Esophagus squamous epithelium (tissue), 5 donors: ENCODE measurements around the gene TLN1. TPM values are rescaled to one million over a fixed set of nuclear protein-coding genes. Genes with fewer than 3 reads are reported as not detected.
A peak's percentile ranks its signal among the peaks of the same experiment; 100 is the strongest.

Source experiments
- DNase-seq: peaks from one replicate; lab custom pipeline; 2025; lab: John Stamatoyannopoulos, UW
- H3K27ac ChIP-seq, 4 donors: fragments of 200-600 bp; sonication (generic); one replicate each; pipeline ENCODE4 v1.5.1; 2016 to 2019; ENCODE audit warnings: mild to moderate bottlenecking in 1 of 4
- H3K27me3 ChIP-seq, 4 donors: fragments of 200-600 bp; sonication (generic); 1 replicate in 3 of 4; 2 replicates in 1 of 4; pipeline versions ENCODE4 v1.5.1 to v1.6.0; 2017 to 2021; ENCODE audit warnings: antibody characterized with exemption in 1 of 4
- H3K36me3 ChIP-seq, 3 donors: fragments of 200-600 bp; sonication (generic); one replicate each; pipeline ENCODE4 v1.5.1; 2016 to 2019
- H3K4me1 ChIP-seq, 3 donors: fragments of 200-600 bp; sonication (generic); one replicate each; pipeline ENCODE4 v1.5.1; 2017 to 2019
- H3K4me3 ChIP-seq, 4 donors: fragments of 200-600 bp; sonication (generic); 1 replicate in 3 of 4; 2 replicates in 1 of 4; pipeline ENCODE4 v1.5.1; 2016 to 2019; ENCODE audit warnings: mild to moderate bottlenecking in 2 of 4, moderate library complexity in 1 of 4
- H3K9me3 ChIP-seq, 3 donors: fragments of 200-600 bp; sonication (generic); one replicate each; pipeline ENCODE4 v1.5.1; 2016 to 2019
- POLR2A ChIP-seq, 4 donors: fragments of 450-650 bp; IDR thresholded peaks; one replicate each; pipeline ENCODE4 v1.6.1; 2017; ENCODE audit warnings: antibody characterized with exemption in 4 of 4, mild to moderate bottlenecking in 4 of 4, moderate library complexity in 3 of 4
- WGBS, 2 donors: methylation state at CpG; one replicate each; pipeline ENCODE4 v1.1.5; 2018; 5-methylcytosine and 5-hydroxymethylcytosine counted together
- intact Hi-C: fragments of 100-400 bp; cut with DNase I; formaldehyde crosslinking; loops from one replicate; pipeline ENCODE4 v1.15.0; 2022
- total RNA-seq, 4 donors: library from RNA; depleted of rRNA; stranded (reverse); fragments of >200 nt; gene quantifications; one replicate each; pipeline ENCODE4 v1.1.0, GENCODE V29; 2016
- TF ChIP-seq, protein P1 (sequence below), 6 experiments: fragments of 450-650 bp in 4 of 6; fragments of 200-600 bp in 2 of 6; sonication (generic) in 2 of 6; IDR thresholded peaks; one replicate each; pipeline ENCODE4 v1.5.1; 2016 to 2019; ENCODE audit warnings: antibody characterized with exemption in 6 of 6, mild to moderate bottlenecking in 4 of 6, moderate library complexity in 4 of 6
- donor health status: DM: yes; HTN: yes; CAD: no.

The TLN1 gene
- total RNA-seq, 4 donors from 2014 or later: 94.7 to 233 (median 112) TPM

DNA sequence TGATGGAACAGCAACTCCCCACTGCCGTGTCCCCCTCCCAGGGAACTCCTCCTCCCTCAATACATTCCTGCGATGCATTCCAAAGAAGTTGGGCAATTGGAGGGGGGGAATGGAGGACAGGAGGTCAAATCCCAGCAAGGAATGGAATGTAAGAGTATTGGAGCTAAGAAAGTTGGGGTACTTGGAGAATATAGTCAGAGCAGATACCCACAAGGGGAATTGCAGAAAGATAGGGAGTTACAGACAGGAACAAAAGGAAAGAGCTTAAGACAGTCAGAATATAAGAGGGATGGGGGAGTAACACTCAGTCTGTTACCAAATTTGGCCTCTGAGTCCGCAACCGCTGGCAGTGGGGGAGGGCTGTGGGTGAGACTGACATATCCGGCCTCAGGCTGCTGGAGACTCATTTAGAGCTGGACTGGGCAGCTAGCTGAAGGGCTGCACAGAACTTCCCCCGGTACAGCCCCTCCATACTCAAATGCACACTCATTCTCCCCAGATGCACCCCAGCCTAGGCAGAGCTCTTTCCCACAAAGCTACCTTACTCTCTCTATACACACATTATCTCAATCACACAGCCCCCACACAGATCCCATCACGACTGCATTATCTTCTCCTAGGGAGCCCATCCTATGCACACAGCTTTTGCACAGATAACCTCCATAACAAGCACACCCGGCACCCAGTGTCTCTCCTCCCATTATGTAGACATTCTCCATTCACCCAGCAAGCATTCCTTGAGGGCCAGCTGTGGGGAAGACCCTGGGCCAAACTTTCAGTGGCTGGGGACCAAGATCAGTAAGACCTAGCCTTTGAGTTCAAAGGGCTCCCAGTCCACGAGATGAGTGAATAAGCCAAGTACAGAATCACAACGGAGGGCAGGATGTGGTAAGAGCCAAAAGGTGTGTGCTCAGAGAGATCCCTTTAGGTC lies 3.7 kb downstream of the TLN1 start:
- Histone ChIP-seq H3K4me1 (peaks cover 12 to 71% (median 34%) of the 10 kb centered on the region in 3 donors), H3K36me3 (peaks cover 20 to 43% (median 23%) of the 10 kb centered on the region in 3 donors), H3K9me3 (no peaks in the 10 kb centered on the region), H3K27me3 (no peaks in the 10 kb centered on the region), H3K4me3 (peak overlapping the region; percentile 2 to 91 (median 76)), H3K27ac (peak overlapping the region; percentile 70 to 100 (median 96))
- intact Hi-C loops: no loop called here
- no peak for DNase-seq
- TF ChIP-seq, protein P1, sequence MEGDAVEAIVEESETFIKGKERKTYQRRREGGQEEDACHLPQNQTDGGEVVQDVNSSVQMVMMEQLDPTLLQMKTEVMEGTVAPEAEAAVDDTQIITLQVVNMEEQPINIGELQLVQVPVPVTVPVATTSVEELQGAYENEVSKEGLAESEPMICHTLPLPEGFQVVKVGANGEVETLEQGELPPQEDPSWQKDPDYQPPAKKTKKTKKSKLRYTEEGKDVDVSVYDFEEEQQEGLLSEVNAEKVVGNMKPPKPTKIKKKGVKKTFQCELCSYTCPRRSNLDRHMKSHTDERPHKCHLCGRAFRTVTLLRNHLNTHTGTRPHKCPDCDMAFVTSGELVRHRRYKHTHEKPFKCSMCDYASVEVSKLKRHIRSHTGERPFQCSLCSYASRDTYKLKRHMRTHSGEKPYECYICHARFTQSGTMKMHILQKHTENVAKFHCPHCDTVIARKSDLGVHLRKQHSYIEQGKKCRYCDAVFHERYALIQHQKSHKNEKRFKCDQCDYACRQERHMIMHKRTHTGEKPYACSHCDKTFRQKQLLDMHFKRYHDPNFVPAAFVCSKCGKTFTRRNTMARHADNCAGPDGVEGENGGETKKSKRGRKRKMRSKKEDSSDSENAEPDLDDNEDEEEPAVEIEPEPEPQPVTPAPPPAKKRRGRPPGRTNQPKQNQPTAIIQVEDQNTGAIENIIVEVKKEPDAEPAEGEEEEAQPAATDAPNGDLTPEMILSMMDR (IDR thresholded peaks at IDR 0.05): no peak
- TF ChIP-seq POLR2A (IDR thresholded peaks at IDR 0.05): peak in 2 of 4 donors; percentile 63 to 85
- 24 to 28% methylated on average over 9 to 10 of the region's 10 CpGs for WGBS, 2 donors

DNA sequence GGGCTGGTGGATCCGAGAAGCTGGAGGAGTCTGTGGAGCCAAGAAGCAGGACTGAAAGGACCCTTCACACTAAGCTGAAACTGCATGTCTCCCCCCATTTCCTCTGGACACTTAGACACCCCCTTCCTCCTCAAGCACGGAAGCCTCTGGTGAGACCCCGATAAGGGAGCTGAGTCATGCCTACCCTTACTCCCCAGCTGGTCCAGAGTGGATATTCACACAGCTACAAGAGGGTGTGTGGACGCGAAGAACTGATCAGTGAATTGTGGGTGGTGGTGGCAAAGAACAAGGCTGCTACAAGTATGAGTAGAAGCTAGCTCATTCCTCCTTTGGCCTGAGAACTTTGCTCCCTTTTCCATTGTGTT lies 4.3 kb downstream of the TLN1 start:
- Histone ChIP-seq H3K36me3 (peaks cover 24 to 49% (median 28%) of the 10 kb centered on the region in 3 donors), H3K27ac (peak overlapping the region; percentile 70 to 100 (median 96)), H3K27me3 (no peaks in the 10 kb centered on the region), H3K9me3 (no peaks in the 10 kb centered on the region), H3K4me1 (peaks cover 6 to 65% (median 32%) of the 10 kb centered on the region in 3 donors), H3K4me3 (peak overlapping the region in 3 of 4 donors; percentile 69 to 91 (median 83))
- TF ChIP-seq, protein P1 (IDR thresholded peaks at IDR 0.05): no peak
- no peak for TF ChIP-seq POLR2A (IDR thresholded peaks at IDR 0.05)
- 50 to 59% methylated on average over 3 to 5 of the region's 5 CpGs for WGBS, 2 donors
- intact Hi-C loops: no loop called here
- DNase-seq: no peak

DNA sequence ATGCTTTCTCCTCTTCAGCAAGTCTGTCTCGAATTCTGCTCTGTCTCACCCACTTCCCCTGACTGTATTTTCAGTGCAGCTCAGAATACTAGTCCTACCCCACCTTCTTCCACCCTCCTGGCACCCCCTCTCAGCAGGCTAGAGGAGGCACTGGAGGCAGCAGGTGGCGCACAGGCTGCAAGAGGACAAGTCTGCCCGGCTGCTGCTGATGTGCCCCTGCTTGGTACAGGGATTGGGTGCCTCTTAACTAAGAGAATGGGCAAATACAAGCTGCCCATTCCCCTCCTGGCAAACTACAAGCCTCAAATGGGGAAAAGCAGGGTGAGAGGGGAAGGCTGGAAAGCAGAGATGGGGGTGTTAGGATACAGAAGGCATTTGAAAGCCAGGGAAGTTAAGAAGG lies 5.1 kb downstream of the TLN1 start:
- 46 to 54% methylated on average over 2 to 3 of the region's 3 CpGs for WGBS, 2 donors
- intact Hi-C loops: no loop called here
- Histone ChIP-seq H3K36me3 (peaks cover 31 to 56% (median 34%) of the 10 kb centered on the region in 3 donors), H3K4me3 (peak overlapping the region in 2 of 4 donors; percentile 83 to 91), H3K4me1 (peaks cover 6 to 63% (median 32%) of the 10 kb centered on the region in 3 donors), H3K27ac (peak overlapping the region; percentile 70 to 100 (median 96)), H3K9me3 (no peaks in the 10 kb centered on the region), H3K27me3 (no peaks in the 10 kb centered on the region)
- no peak for DNase-seq
- TF ChIP-seq, protein P1 (IDR thresholded peaks at IDR 0.05): peak in 1 of 6 experiments; percentile 7
- peak in 1 of 4 donors; percentile 21 for TF ChIP-seq POLR2A (IDR thresholded peaks at IDR 0.05)

DNA sequence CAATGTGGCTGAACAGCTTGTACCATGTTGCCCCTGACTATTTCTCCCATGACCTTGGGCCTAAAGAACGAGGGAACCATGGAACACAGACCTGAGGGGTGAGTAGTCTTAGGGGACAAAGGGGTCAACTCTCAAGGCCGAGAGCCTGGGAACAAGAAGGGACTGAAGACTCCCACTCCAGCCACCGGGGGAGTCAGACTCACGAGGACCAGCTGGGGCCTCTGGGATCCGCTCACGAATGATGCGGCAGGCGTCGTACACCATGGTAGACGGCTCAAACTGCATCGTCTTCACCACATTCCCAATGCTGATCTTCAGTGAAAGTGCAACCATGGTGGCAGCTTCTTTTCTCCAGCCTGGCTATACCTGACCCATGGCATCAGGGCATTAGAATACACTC lies 6.6 kb downstream of the TLN1 start:
- intact Hi-C loops: no loop called here
- Histone ChIP-seq H3K27me3 (no peaks in the 10 kb centered on the region), H3K4me3 (no peak overlapping the region), H3K36me3 (peaks cover 42 to 72% (median 47%) of the 10 kb centered on the region in 3 donors), H3K9me3 (no peaks in the 10 kb centered on the region), H3K4me1 (peaks cover 6 to 51% (median 26%) of the 10 kb centered on the region in 3 donors), H3K27ac (peak overlapping the region in 2 of 4 donors; percentile 95 to 98)
- TF ChIP-seq, protein P1 (IDR thresholded peaks at IDR 0.05): no peak
- no peak for TF ChIP-seq POLR2A (IDR thresholded peaks at IDR 0.05)
- WGBS, 2 donors: 86 to 90% methylated on average over 9 to 11 of the region's 11 CpGs
- DNase-seq: no peak

DNA sequence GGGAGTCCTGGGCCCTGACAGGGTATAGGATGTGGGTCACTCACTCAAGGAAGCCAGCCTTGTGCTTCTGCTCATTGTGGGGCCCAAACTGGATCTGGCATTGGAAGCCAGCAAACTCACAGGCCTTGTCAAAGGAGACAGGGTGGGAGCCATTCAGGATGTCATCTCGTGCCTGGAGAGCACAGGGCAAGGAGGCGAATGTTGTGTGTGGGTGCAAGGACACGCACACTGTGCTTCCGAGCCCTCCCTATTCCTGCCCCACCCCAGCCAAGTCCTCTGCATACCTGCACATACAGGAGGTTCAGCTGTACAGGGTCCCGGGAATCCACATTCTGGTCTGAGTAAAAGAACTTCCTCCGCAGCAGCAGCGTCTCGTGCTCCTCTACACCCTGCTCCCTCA lies 8.1 kb downstream of the TLN1 start:
- Histone ChIP-seq H3K4me3 (no peak overlapping the region), H3K27ac (peak overlapping the region in 1 of 4 donors; percentile 17), H3K4me1 (peaks cover 6 to 37% (median 14%) of the 10 kb centered on the region in 3 donors), H3K27me3 (no peaks in the 10 kb centered on the region), H3K36me3 (peaks cover 56 to 87% (median 61%) of the 10 kb centered on the region in 3 donors), H3K9me3 (no peaks in the 10 kb centered on the region)
- intact Hi-C loops: no loop called here
- no peak for TF ChIP-seq POLR2A (IDR thresholded peaks at IDR 0.05)
- TF ChIP-seq, protein P1 (IDR thresholded peaks at IDR 0.05): no peak
- WGBS, 2 donors: 91 to 94% methylated on average over 8 of the region's 8 CpGs
- DNase-seq: no peak
